SK-N-SH (cell line): ENCODE results near the gene CALD1. TPM values are rescaled to one million over a fixed set of nuclear protein-coding genes. Genes with fewer than 3 reads are reported as not detected.

Source experiments
- CTCF ChIA-PET: fragments of 300-600, 350-600 bp; formaldehyde crosslinking; extraction: SDS; loops from one replicate; lab custom pipeline; 2021; lab: Yijun Ruan, JAX
- POLR2A ChIA-PET: fragments of 350-600 bp; sonication (Branson Sonifier 250); formaldehyde crosslinking; extraction: SDS; loops from one replicate; lab custom pipeline; 2020; ENCODE audit warnings: antibody characterized with exemption, inconsistent platforms; lab: Yijun Ruan, JAX
- DNase-seq: peaks from one replicate; pipeline ENCODE4 v3.0.0; 2012
- H2AFZ ChIP-seq: fragments of 200-600 bp; sonication (generic); 2 replicates; pipeline ENCODE4 v1.8.1; 2016; ENCODE audit warnings: antibody characterized with exemption, mild to moderate bottlenecking, low read depth
- H3F3A ChIP-seq: fragments of 200-600 bp; sonication (generic); replicated peaks from 2 replicates; pipeline ENCODE3; 2016; ENCODE audit warnings: antibody characterized with exemption, mild to moderate bottlenecking; ENCODE audit not compliant: insufficient read depth
- H3K27ac ChIP-seq, 2 experiments: fragments of 200-500 bp in 1 of 2; fragments of 200-600 bp in 1 of 2; sonication (Bioruptor generic) in 1 of 2; sonication (generic), shearing (Covaris generic) in 1 of 2; 2 replicates each; pipeline versions ENCODE4 v1.5.1 to v1.6.1; 2014 to 2016; ENCODE audit warnings: low read depth in 2 of 2, inconsistent platforms in 1 of 2, low read length in 1 of 2, mild to moderate bottlenecking in 1 of 2, mixed read lengths in 1 of 2
- H3K27me3 ChIP-seq: fragments of 200-600 bp; sonication (generic), shearing (Covaris generic); 2 replicates; pipeline ENCODE4 v1.6.1; 2016; ENCODE audit warnings: mixed run types; ENCODE audit not compliant: insufficient read depth
- H3K36me3 ChIP-seq, 2 experiments: fragments of 200-500 bp in 1 of 2; fragments of 200-600 bp in 1 of 2; sonication (Bioruptor generic) in 1 of 2; sonication (generic) in 1 of 2; replicated peaks in 1 of 2; 2 replicates each; pipeline versions ENCODE3 to v1.5.1; 2014 to 2016; ENCODE audit warnings: low read length in 1 of 2, mild to moderate bottlenecking in 1 of 2; ENCODE audit not compliant: insufficient read depth in 2 of 2, control insufficient read depth in 1 of 2
- H3K4me1 ChIP-seq, 2 experiments: fragments of 200-500 bp in 1 of 2; fragments of 200-600 bp in 1 of 2; sonication (Bioruptor generic) in 1 of 2; sonication (generic), shearing (Covaris generic) in 1 of 2; 2 replicates each; pipeline versions ENCODE4 v1.5.1 to v1.6.1; 2014 to 2016; ENCODE audit warnings: low read depth in 1 of 2, low read length in 1 of 2, mixed run types in 1 of 2; ENCODE audit not compliant: insufficient read depth in 2 of 2, control insufficient read depth in 1 of 2
- H3K4me2 ChIP-seq: fragments of 200-600 bp; sonication (generic), shearing (Covaris generic); 2 replicates; pipeline ENCODE4 v1.6.1; 2017; ENCODE audit warnings: mixed run types
- H3K4me3 ChIP-seq, 2 experiments: fragments of 200-500 bp in 1 of 2; fragments of 200-600 bp in 1 of 2; sonication (Bioruptor generic) in 1 of 2; sonication (generic), shearing (Covaris generic) in 1 of 2; 2 replicates each; pipeline versions ENCODE4 v1.5.1 to v1.8.1; 2014 to 2016; ENCODE audit warnings: low read depth in 2 of 2, inconsistent platforms in 1 of 2, low read length in 1 of 2, mild to moderate bottlenecking in 1 of 2, mixed read lengths in 1 of 2, moderate library complexity in 1 of 2
- H3K79me2 ChIP-seq: fragments of 200-600 bp; sonication (generic); 2 replicates; pipeline ENCODE4 v1.8.1; 2017; ENCODE audit warnings: mild to moderate bottlenecking; ENCODE audit not compliant: insufficient read depth
- H3K9ac ChIP-seq: fragments of 200-600 bp; sonication (generic); 2 replicates; pipeline ENCODE4 v1.6.1; 2017; ENCODE audit warnings: mixed run types
- H3K9me2 ChIP-seq: fragments of 200-600 bp; sonication (generic); 2 replicates; pipeline ENCODE4 v1.6.1; 2017; ENCODE audit warnings: mixed run types
- H3K9me3 ChIP-seq: fragments of 200-600 bp; sonication (generic); 2 replicates; pipeline ENCODE4 v1.6.1; 2017; ENCODE audit warnings: mixed run types, mild to moderate bottlenecking, moderate library complexity
- H4K20me1 ChIP-seq: fragments of 200-600 bp; sonication (generic); 2 replicates; pipeline ENCODE4 v1.6.1; 2017; ENCODE audit warnings: mild to moderate bottlenecking, mixed run types; ENCODE audit not compliant: insufficient read depth
- CHD2 ChIP-seq: fragments of 150-350 bp; IDR thresholded peaks from 2 replicates; pipeline ENCODE4 v1.6.1; 2018; ENCODE audit warnings: low read length; ENCODE audit not compliant: partially characterized antibody
- ELF1 ChIP-seq: IDR thresholded peaks from 2 replicates; pipeline ENCODE4 v1.4.0; 2012
- EP300 ChIP-seq, 2 experiments: IDR thresholded peaks; 2 replicates each; pipeline versions ENCODE4 v1.4.0 to v1.6.1; 2012; ENCODE audit warnings: borderline replicate concordance in 1 of 2, low read depth in 1 of 2, low read length in 1 of 2
- EZH2phosphoT487 ChIP-seq: fragments of 200-600 bp; sonication (generic); IDR thresholded peaks from 2 replicates; pipeline ENCODE4 v1.6.1; 2017; ENCODE audit warnings: low read depth, mixed run types, mild to moderate bottlenecking, antibody characterized with exemption, moderate library complexity, borderline replicate concordance
- FOSL2 ChIP-seq: IDR thresholded peaks from 2 replicates; pipeline ENCODE4 v1.4.0; 2012; ENCODE audit warnings: low read depth, mild to moderate bottlenecking, moderate library complexity, borderline replicate concordance
- FOXJ3 ChIP-seq: sonication (generic); formaldehyde crosslinking; IDR thresholded peaks from 2 replicates; pipeline ENCODE4 v1.5.1; 2020; ENCODE audit warnings: mild to moderate bottlenecking, missing genetic modification reagents
- FOXM1 ChIP-seq: IDR thresholded peaks from 2 replicates; pipeline ENCODE4 v1.4.0; 2012; ENCODE audit warnings: low read depth, mild to moderate bottlenecking
- GABPA ChIP-seq: IDR thresholded peaks from 2 replicates; pipeline ENCODE4 v1.4.0; 2012; ENCODE audit warnings: low read depth, mild to moderate bottlenecking
- GATA2 ChIP-seq: sonication (generic); formaldehyde crosslinking; IDR thresholded peaks from 2 replicates; pipeline ENCODE4 v1.5.0; 2020; ENCODE audit warnings: mild to moderate bottlenecking, missing genetic modification reagents
- JUND ChIP-seq: IDR thresholded peaks from 2 replicates; pipeline ENCODE4 v1.4.0; 2012
- MEF2A ChIP-seq: IDR thresholded peaks from 2 replicates; pipeline ENCODE4 v1.4.0; 2012; ENCODE audit warnings: low read depth, borderline replicate concordance
- MXI1 ChIP-seq: IDR thresholded peaks from 2 replicates; pipeline ENCODE4 v1.6.1; 2012; ENCODE audit warnings: mild to moderate bottlenecking, low read depth, low read length, improper control_type of control experiment
- NFIC ChIP-seq: IDR thresholded peaks from 2 replicates; pipeline ENCODE4 v1.4.0; 2012; ENCODE audit warnings: borderline replicate concordance
- NRF1 ChIP-seq: IDR thresholded peaks from 2 replicates; pipeline ENCODE4 v1.6.1; 2012; ENCODE audit warnings: low read depth, mild to moderate bottlenecking, low read length
- POLR2AphosphoS5 ChIP-seq: IDR thresholded peaks from 2 replicates; pipeline ENCODE4 v1.6.1; 2012; ENCODE audit warnings: low read depth, low read length
- RAD21 ChIP-seq: IDR thresholded peaks from 2 replicates; pipeline ENCODE4 v1.6.1; 2012; ENCODE audit warnings: mild to moderate bottlenecking, low read length
- RCOR1 ChIP-seq: fragments of 150-350 bp; IDR thresholded peaks from 2 replicates; pipeline ENCODE4 v1.6.1; 2017; ENCODE audit warnings: antibody characterized with exemption, low read length
- RFX5 ChIP-seq: IDR thresholded peaks from 2 replicates; pipeline ENCODE4 v1.6.1; 2012; ENCODE audit warnings: mild to moderate bottlenecking, improper control_type of control experiment, low read length
- RXRA ChIP-seq: IDR thresholded peaks from 2 replicates; pipeline ENCODE4 v1.4.0; 2012; ENCODE audit warnings: low read depth, mild to moderate bottlenecking, borderline replicate concordance
- SIN3A ChIP-seq: IDR thresholded peaks from 2 replicates; pipeline ENCODE4 v1.6.1; 2012; ENCODE audit warnings: low read depth, mild to moderate bottlenecking, low read length, moderate library complexity, borderline replicate concordance
- TAF1 ChIP-seq: IDR thresholded peaks from 2 replicates; pipeline ENCODE4 v1.6.1; 2012; ENCODE audit warnings: low read depth, mild to moderate bottlenecking, low read length, moderate library complexity, borderline replicate concordance
- TCF12 ChIP-seq: IDR thresholded peaks from 2 replicates; pipeline ENCODE4 v1.4.0; 2012
- YY1 ChIP-seq: IDR thresholded peaks from 2 replicates; pipeline ENCODE4 v1.4.0; 2012; ENCODE audit warnings: low read depth, mild to moderate bottlenecking
- WGBS: methylation state at CpG from one replicate; pipeline ENCODE4 v1.1.6; 2017; ENCODE audit warnings: low lambda C conversion rate; 5-methylcytosine and 5-hydroxymethylcytosine counted together
- polyA plus RNA-seq, 3 experiments: library from polyadenylated mRNA; depleted of rRNA; stranded (reverse); fragments of >200 nt; gene quantifications; 2 replicates each; pipeline ENCODE4 v1.2.3, GENCODE V29; 2012
- TF ChIP-seq, protein P1 (sequence below): fragments of 150-350 bp; IDR thresholded peaks from 2 replicates; pipeline ENCODE4 v1.6.1; 2016; ENCODE audit warnings: mild to moderate bottlenecking, low read depth, low read length
- TF ChIP-seq, protein P2 (sequence below): IDR thresholded peaks from 2 replicates; pipeline ENCODE4 v1.4.0; 2012; ENCODE audit warnings: low read depth
- TF ChIP-seq, protein P3 (sequence below): IDR thresholded peaks from 2 replicates; pipeline ENCODE4; 2012
- TF ChIP-seq, protein P4 (sequence below): fragments of 200-600 bp; sonication (generic); IDR thresholded peaks from 2 replicates; pipeline ENCODE4 v1.6.1; 2017; ENCODE audit warnings: antibody characterized with exemption, mild to moderate bottlenecking, moderate library complexity
- TF ChIP-seq, protein P5 (sequence below): fragments of 150-350 bp; IDR thresholded peaks from 2 replicates; pipeline ENCODE4 v1.6.1; 2017; ENCODE audit warnings: antibody characterized with exemption, low read length, low read depth, borderline replicate concordance
- TF ChIP-seq, protein P6 (sequence below): IDR thresholded peaks from 2 replicates; pipeline ENCODE4 v1.4.0; 2012; ENCODE audit warnings: low read depth, borderline replicate concordance

The CALD1 gene
- polyA plus RNA-seq, 1 of the 3 experiments (the other 2 are of a cell fraction): 299 TPM

DNA sequence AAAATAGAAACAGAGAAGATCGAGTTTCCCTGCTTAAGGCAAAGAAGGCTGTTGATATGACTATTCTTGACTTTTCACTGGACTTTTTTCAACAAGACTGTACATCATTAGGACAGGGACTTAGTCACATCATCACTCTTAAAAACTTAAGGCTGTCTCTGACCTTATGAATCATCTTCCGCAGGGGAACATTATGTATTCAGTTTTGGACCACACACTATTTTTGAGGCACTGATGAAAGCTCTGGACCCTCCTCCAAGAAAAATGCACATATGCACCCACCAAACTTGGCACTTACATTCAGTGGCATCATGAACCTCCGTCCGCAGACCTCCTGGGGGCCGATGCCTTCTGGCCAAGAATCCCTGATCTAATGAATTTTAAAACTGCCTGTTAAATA, 96.4 kb downstream of the CALD1 start:
- peaks cover 94% of the 10 kb centered on the region for H3K79me2 ChIP-seq
- ChIA-PET CTCF (interaction anchor here (0.8 to 1.4 kb wide), 2 partner anchors 66 to 69 kb away, joined by 3 to 4 read pairs; no protein-coding TSS in a partner anchor), POLR2A (no interaction called here)
- WGBS: 42% methylated on average over 5 of the region's 5 CpGs
- H3K4me1 ChIP-seq: peaks cover 0 to 37% of the 10 kb centered on the region in 2 experiments; a peak in 3 of 4 replicates
- no peak overlapping the region for H2AFZ ChIP-seq
- peaks cover 45% of the 10 kb centered on the region for H3F3A ChIP-seq
- H3K9me2 ChIP-seq: no peaks in the 10 kb centered on the region
- H3K4me3 ChIP-seq: no peak overlapping the region
- peaks cover 28% of the 10 kb centered on the region; the same call in 1 of the 2 replicates for H4K20me1 ChIP-seq
- peak overlapping the region; percentile 46; the same call in 1 of the 2 replicates for H3K4me2 ChIP-seq
- no peaks in the 10 kb centered on the region for H3K27me3 ChIP-seq
- no peak for DNase-seq
- H3K36me3 ChIP-seq: peaks cover 11 to 48% of the 10 kb centered on the region in 2 experiments
- H3K9ac ChIP-seq: no peak overlapping the region
- peak overlapping the region; percentile 17 to 78; a peak in 3 of 4 replicates for H3K27ac ChIP-seq
- no peaks in the 10 kb centered on the region for H3K9me3 ChIP-seq
- TF ChIP-seq NRF1: no peak
- no peak for TF ChIP-seq TAF1
- TF ChIP-seq FOSL2: peak; percentile 86; the same call in 1 of the 2 replicates
- TF ChIP-seq, protein P1, sequence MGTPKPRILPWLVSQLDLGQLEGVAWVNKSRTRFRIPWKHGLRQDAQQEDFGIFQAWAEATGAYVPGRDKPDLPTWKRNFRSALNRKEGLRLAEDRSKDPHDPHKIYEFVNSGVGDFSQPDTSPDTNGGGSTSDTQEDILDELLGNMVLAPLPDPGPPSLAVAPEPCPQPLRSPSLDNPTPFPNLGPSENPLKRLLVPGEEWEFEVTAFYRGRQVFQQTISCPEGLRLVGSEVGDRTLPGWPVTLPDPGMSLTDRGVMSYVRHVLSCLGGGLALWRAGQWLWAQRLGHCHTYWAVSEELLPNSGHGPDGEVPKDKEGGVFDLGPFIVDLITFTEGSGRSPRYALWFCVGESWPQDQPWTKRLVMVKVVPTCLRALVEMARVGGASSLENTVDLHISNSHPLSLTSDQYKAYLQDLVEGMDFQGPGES: no peak
- TF ChIP-seq, protein P2, sequence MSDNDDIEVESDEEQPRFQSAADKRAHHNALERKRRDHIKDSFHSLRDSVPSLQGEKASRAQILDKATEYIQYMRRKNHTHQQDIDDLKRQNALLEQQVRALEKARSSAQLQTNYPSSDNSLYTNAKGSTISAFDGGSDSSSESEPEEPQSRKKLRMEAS: 0 out of 2 replicates have a peak, but pooled peaks have one; percentile 49
- peak; percentile 71; the same call in 1 of the 2 replicates for TF ChIP-seq MEF2A
- TF ChIP-seq TCF12: peak; percentile 82
- TF ChIP-seq ELF1: no peak
- TF ChIP-seq, protein P3, sequence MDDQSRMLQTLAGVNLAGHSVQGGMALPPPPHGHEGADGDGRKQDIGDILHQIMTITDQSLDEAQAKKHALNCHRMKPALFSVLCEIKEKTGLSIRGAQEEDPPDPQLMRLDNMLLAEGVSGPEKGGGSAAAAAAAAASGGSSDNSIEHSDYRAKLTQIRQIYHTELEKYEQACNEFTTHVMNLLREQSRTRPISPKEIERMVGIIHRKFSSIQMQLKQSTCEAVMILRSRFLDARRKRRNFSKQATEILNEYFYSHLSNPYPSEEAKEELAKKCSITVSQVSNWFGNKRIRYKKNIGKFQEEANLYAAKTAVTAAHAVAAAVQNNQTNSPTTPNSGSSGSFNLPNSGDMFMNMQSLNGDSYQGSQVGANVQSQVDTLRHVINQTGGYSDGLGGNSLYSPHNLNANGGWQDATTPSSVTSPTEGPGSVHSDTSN: peak; percentile 96
- TF ChIP-seq EP300 (IDR thresholded peaks at IDR 0.05; ENCODE audit: borderline replicate concordance in 1 of 2, low read depth in 1 of 2, low read length in 1 of 2): peak in 1 of 2 experiments; percentile 70; a peak in 2 of 4 replicates
- TF ChIP-seq, protein P4, sequence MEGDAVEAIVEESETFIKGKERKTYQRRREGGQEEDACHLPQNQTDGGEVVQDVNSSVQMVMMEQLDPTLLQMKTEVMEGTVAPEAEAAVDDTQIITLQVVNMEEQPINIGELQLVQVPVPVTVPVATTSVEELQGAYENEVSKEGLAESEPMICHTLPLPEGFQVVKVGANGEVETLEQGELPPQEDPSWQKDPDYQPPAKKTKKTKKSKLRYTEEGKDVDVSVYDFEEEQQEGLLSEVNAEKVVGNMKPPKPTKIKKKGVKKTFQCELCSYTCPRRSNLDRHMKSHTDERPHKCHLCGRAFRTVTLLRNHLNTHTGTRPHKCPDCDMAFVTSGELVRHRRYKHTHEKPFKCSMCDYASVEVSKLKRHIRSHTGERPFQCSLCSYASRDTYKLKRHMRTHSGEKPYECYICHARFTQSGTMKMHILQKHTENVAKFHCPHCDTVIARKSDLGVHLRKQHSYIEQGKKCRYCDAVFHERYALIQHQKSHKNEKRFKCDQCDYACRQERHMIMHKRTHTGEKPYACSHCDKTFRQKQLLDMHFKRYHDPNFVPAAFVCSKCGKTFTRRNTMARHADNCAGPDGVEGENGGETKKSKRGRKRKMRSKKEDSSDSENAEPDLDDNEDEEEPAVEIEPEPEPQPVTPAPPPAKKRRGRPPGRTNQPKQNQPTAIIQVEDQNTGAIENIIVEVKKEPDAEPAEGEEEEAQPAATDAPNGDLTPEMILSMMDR: no peak
- peak; percentile 73 for TF ChIP-seq NFIC
- TF ChIP-seq YY1: no peak
- no peak for TF ChIP-seq FOXJ3 (CRISPR knock-in tag)
- TF ChIP-seq POLR2AphosphoS5: peak; percentile 51; the same call in 1 of the 2 replicates
- TF ChIP-seq CHD2: no peak
- TF ChIP-seq, protein P5, sequence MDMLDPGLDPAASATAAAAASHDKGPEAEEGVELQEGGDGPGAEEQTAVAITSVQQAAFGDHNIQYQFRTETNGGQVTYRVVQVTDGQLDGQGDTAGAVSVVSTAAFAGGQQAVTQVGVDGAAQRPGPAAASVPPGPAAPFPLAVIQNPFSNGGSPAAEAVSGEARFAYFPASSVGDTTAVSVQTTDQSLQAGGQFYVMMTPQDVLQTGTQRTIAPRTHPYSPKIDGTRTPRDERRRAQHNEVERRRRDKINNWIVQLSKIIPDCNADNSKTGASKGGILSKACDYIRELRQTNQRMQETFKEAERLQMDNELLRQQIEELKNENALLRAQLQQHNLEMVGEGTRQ: no peak
- no peak; the same call in 1 of the 2 replicates for TF ChIP-seq RCOR1
- TF ChIP-seq GATA2 (CRISPR knock-in tag): no peak
- no peak for TF ChIP-seq RFX5
- no peak for TF ChIP-seq RAD21
- TF ChIP-seq, protein P6, sequence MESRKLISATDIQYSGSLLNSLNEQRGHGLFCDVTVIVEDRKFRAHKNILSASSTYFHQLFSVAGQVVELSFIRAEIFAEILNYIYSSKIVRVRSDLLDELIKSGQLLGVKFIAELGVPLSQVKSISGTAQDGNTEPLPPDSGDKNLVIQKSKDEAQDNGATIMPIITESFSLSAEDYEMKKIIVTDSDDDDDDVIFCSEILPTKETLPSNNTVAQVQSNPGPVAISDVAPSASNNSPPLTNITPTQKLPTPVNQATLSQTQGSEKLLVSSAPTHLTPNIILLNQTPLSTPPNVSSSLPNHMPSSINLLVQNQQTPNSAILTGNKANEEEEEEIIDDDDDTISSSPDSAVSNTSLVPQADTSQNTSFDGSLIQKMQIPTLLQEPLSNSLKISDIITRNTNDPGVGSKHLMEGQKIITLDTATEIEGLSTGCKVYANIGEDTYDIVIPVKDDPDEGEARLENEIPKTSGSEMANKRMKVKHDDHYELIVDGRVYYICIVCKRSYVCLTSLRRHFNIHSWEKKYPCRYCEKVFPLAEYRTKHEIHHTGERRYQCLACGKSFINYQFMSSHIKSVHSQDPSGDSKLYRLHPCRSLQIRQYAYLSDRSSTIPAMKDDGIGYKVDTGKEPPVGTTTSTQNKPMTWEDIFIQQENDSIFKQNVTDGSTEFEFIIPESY: peak; percentile 55; the same call in 1 of the 2 replicates
- TF ChIP-seq GABPA: no peak
- TF ChIP-seq JUND: peak; percentile 91
- TF ChIP-seq EZH2phosphoT487: no peak
- TF ChIP-seq FOXM1: 0 out of 2 replicates have a peak, but pooled peaks have one; percentile 62
- TF ChIP-seq SIN3A: no peak
- peak; percentile 53; the same call in 1 of the 2 replicates for TF ChIP-seq RXRA
- TF ChIP-seq MXI1: no peak
